CD14-positive monocyte (primary cell): ENCODE results near the gene DMRTC2. TPM values are rescaled to one million over a fixed set of nuclear protein-coding genes. Genes with fewer than 3 reads are reported as not detected.

Experiments
- DNase-seq, 3 donors: peaks; one replicate each; pipeline ENCODE4 v3.0.0-alpha.2; 2011 to 2022
- H2AFZ ChIP-seq: 2 replicates; pipeline ENCODE4 v1.6.0; 2012; ENCODE audit warnings: mild to moderate bottlenecking, low read depth, low read length, inconsistent platforms; ENCODE audit not compliant: insufficient read depth, poor library complexity, severe bottlenecking
- H3K27ac ChIP-seq, 2 donors: 1 replicate in 1 of 2; 2 replicates in 1 of 2; pipeline ENCODE4 v1.5.1; 2012 to 2013; ENCODE audit warnings: low read length in 2 of 2, control low read depth in 1 of 2, inconsistent platforms in 1 of 2, low read depth in 1 of 2, mild to moderate bottlenecking in 1 of 2
- H3K27me3 ChIP-seq, 2 donors: one replicate each; pipeline versions ENCODE4 v1.6.0 to v1.6.1; 2011 to 2013; ENCODE audit warnings: low read length in 2 of 2; ENCODE audit not compliant: control insufficient read depth in 2 of 2, insufficient read depth in 2 of 2
- H3K36me3 ChIP-seq, 2 donors: replicated peaks in 1 of 2; 1 replicate in 1 of 2; 2 replicates in 1 of 2; pipeline versions ENCODE4 v1.5.1 to v1.6.1; 2012 to 2013; ENCODE audit warnings: low read length in 2 of 2, control low read depth in 1 of 2, inconsistent platforms in 1 of 2, mild to moderate bottlenecking in 1 of 2; ENCODE audit not compliant: insufficient read depth in 2 of 2, control insufficient read depth in 1 of 2
- H3K4me1 ChIP-seq, 2 donors: 1 replicate in 1 of 2; 2 replicates in 1 of 2; pipeline versions ENCODE4 v1.5.1 to v1.6.1; 2012 to 2013; ENCODE audit warnings: low read length in 2 of 2, control low read depth in 1 of 2, inconsistent platforms in 1 of 2, mild to moderate bottlenecking in 1 of 2, moderate library complexity in 1 of 2; ENCODE audit not compliant: insufficient read depth in 2 of 2, control insufficient read depth in 1 of 2
- H3K4me2 ChIP-seq: replicated peaks from 2 replicates; pipeline ENCODE3; 2012; ENCODE audit warnings: low read length, moderate library complexity, mild to moderate bottlenecking; ENCODE audit not compliant: poor library complexity, severe bottlenecking; ENCODE audit errors: extremely low read depth
- H3K4me3 ChIP-seq, 3 experiments: fragments of 200-600 bp in 1 of 3; sonication (generic) in 1 of 3; replicated peaks in 1 of 3; 1 replicate in 2 of 3; 2 replicates in 1 of 3; pipeline ENCODE4 v1.5.1; 2011 to 2013; ENCODE audit warnings: low read length in 3 of 3, mild to moderate bottlenecking in 3 of 3, control low read depth in 2 of 3, low read depth in 2 of 3, inconsistent platforms in 1 of 3, moderate library complexity in 1 of 3
- H3K79me2 ChIP-seq: 2 replicates; pipeline ENCODE4 v1.6.0; 2012; ENCODE audit warnings: mild to moderate bottlenecking, control low read depth, inconsistent platforms, low read length, moderate library complexity; ENCODE audit not compliant: insufficient read depth
- H3K9ac ChIP-seq: 2 replicates; pipeline ENCODE4 v1.6.0; 2017; ENCODE audit warnings: low read length, mild to moderate bottlenecking; ENCODE audit not compliant: insufficient read depth, poor library complexity, severe bottlenecking
- H3K9me3 ChIP-seq, 2 donors: replicated peaks in 1 of 2; 1 replicate in 1 of 2; 2 replicates in 1 of 2; pipeline versions ENCODE4 v1.5.1 to v1.6.1; 2012 to 2013; ENCODE audit warnings: low read length in 2 of 2, control low read depth in 1 of 2; ENCODE audit not compliant: control insufficient read depth in 1 of 2, insufficient read depth in 1 of 2
- H4K20me1 ChIP-seq: 2 replicates; pipeline ENCODE4 v1.6.0; 2012; ENCODE audit warnings: mild to moderate bottlenecking, low read length, control low read depth, moderate library complexity; ENCODE audit not compliant: insufficient read depth
- H3K27ac Mint-ChIP-seq, 7 donors: one replicate each; pipeline ENCODE4 v1.8.0; 2020; ENCODE audit warnings: mild to moderate bottlenecking in 7 of 7, mixed read lengths in 7 of 7, moderate library complexity in 6 of 7, inconsistent platforms in 2 of 7
- H3K27me3 Mint-ChIP-seq, 3 donors: one replicate each; pipeline ENCODE4 v1.8.0; 2021 to 2022; ENCODE audit warnings: low read depth in 3 of 3, mild to moderate bottlenecking in 3 of 3, mixed read lengths in 3 of 3, moderate library complexity in 3 of 3, inconsistent platforms in 1 of 3
- H3K36me3 Mint-ChIP-seq, 2 donors: one replicate each; pipeline ENCODE4 v1.8.0; 2020; ENCODE audit warnings: mixed read lengths in 2 of 2, inconsistent platforms in 1 of 2, mild to moderate bottlenecking in 1 of 2
- H3K4me1 Mint-ChIP-seq: one replicate; pipeline ENCODE4 v1.8.0; 2020; ENCODE audit warnings: mild to moderate bottlenecking, mixed read lengths
- H3K4me3 Mint-ChIP-seq, 2 donors: one replicate each; pipeline ENCODE4 v1.8.0; 2020; ENCODE audit warnings: mild to moderate bottlenecking in 2 of 2, mixed read lengths in 2 of 2, moderate library complexity in 1 of 2
- H3K9me3 Mint-ChIP-seq, 7 donors: one replicate each; pipeline ENCODE4 v1.8.0; 2020 to 2022; ENCODE audit warnings: mixed read lengths in 7 of 7, mild to moderate bottlenecking in 6 of 7, moderate library complexity in 6 of 7, inconsistent platforms in 2 of 7
- WGBS: methylation state at CpG from one replicate; pipeline ENCODE4 v1.1.5; 2013; ENCODE audit warnings: missing lambda C conversion rate; ENCODE audit not compliant: insufficient coverage; 5-methylcytosine and 5-hydroxymethylcytosine counted together
- intact Hi-C, 2 donors: fragments of 100-400 bp; cut with micrococcal nuclease; formaldehyde crosslinking; loops; one replicate each; pipeline versions ENCODE4 v1.15.0 to v1.15.1; 2023
- polyA plus RNA-seq, 3 donors: library from polyadenylated mRNA; depleted of rRNA in 1 of 3; unstranded in 2 of 3; stranded (reverse) in 1 of 3; fragments of 300-500 nt in 2 of 3; fragments of >200 nt in 1 of 3; fragmentation: Illumina TruSeq in 2 of 3; gene quantifications; 1 replicate in 2 of 3; 2 replicates in 1 of 3; pipeline ENCODE4 v1.2.3, GENCODE V29; 2012 to 2021
- TF ChIP-seq, protein P1 (sequence below): fragments of 200-600 bp; IDR thresholded peaks from one replicate; pipeline ENCODE4 v1.8.0; 2022; ENCODE audit warnings: antibody characterized with exemption, mild to moderate bottlenecking

DMRTC2 gene
- polyA plus RNA-seq, 3 donors: not detected

DNA sequence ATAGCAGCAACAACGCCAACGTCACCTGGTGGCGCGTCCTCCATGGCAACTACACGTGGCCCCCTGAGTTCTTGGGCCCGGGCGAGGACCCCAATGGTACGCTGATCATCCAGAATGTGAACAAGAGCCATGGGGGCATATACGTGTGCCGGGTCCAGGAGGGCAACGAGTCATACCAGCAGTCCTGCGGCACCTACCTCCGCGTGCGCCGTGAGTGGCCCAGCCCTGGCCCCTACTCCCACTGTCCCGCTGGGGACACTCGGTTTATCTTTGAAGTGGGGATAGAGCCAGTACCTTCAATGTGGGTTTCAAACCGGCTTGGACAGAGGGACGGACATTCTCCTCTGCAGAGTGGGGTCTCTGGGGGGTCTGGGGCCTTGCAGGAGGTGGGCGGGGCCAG is 34.2 kb downstream of the DMRTC2 start:
- peaks cover 0 to 4% (median 0%) of the 10 kb centered on the region in 7 donors for H3K9me3 Mint-ChIP-seq
- H3K4me1 ChIP-seq: peaks cover 58 to 72% of the 10 kb centered on the region in 2 donors
- no peaks in the 10 kb centered on the region for H3K36me3 Mint-ChIP-seq
- peaks cover 59% of the 10 kb centered on the region for H3K4me1 Mint-ChIP-seq
- H4K20me1 ChIP-seq: no peaks in the 10 kb centered on the region
- H3K27me3 Mint-ChIP-seq: peaks cover 0 to 1% (median 0%) of the 10 kb centered on the region in 3 donors
- no peak overlapping the region for H2AFZ ChIP-seq
- intact Hi-C loops: no loop called here
- H3K4me3 Mint-ChIP-seq: no peak overlapping the region
- 97% methylated on average over 18 of the region's 21 CpGs for WGBS
- H3K27me3 ChIP-seq: no peaks in the 10 kb centered on the region
- TF ChIP-seq, protein P1, sequence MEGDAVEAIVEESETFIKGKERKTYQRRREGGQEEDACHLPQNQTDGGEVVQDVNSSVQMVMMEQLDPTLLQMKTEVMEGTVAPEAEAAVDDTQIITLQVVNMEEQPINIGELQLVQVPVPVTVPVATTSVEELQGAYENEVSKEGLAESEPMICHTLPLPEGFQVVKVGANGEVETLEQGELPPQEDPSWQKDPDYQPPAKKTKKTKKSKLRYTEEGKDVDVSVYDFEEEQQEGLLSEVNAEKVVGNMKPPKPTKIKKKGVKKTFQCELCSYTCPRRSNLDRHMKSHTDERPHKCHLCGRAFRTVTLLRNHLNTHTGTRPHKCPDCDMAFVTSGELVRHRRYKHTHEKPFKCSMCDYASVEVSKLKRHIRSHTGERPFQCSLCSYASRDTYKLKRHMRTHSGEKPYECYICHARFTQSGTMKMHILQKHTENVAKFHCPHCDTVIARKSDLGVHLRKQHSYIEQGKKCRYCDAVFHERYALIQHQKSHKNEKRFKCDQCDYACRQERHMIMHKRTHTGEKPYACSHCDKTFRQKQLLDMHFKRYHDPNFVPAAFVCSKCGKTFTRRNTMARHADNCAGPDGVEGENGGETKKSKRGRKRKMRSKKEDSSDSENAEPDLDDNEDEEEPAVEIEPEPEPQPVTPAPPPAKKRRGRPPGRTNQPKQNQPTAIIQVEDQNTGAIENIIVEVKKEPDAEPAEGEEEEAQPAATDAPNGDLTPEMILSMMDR: no peak
- no peak overlapping the region for H3K27ac ChIP-seq
- H3K27ac Mint-ChIP-seq: no peak overlapping the region
- H3K9ac ChIP-seq: no peak overlapping the region
- no peak for DNase-seq
- H3K36me3 ChIP-seq: no peaks in the 10 kb centered on the region
- H3K4me3 ChIP-seq: no peak overlapping the region
- H3K79me2 ChIP-seq: peaks cover 11% of the 10 kb centered on the region
- H3K9me3 ChIP-seq: no peaks in the 10 kb centered on the region
- no peak overlapping the region for H3K4me2 ChIP-seq

DNA sequence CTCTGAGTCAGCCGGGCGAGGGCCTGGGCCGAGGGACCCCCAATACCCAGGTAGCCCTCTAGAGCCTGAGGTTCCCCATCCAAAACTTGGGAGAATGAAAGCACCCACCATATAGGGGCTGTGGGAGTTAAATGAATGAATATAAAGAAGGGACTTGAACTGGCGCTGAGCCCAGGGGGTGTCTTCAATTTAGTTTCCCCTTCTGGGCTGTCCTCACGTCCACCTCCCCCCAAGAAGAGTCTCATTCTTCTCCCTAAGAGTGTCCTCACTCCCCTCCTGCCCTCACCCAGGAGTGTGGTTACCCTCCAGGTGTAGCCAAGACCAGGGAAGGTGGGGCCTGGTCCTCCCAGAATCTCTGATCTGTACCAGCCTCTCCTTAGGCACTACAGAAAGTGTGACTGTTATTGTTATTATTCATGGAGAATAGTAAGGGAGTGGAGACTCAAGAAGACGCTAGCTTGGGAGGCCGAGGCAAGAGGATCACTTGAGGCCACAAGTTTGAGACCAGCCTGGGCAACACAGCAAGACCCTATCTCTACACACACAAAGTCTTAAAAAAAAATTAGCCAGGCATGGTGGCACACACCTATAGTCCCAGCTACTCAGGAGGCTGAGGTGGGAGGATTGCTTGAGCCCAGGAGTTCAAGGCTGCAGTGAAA is 35.0 kb downstream of the DMRTC2 start:
- WGBS: 17% methylated on average over 1 of the region's 7 CpGs
- Histone ChIP-seq H4K20me1 (peaks cover 7% of the 10 kb centered on the region), H3K9ac (no peak overlapping the region)

More for the DNA sequence above, 35.0 kb downstream of the DMRTC2 start:
- Mint-ChIP-seq H3K27ac (peak overlapping the region in 2 of 7 donors; percentile 6 to 37), H3K27me3 (peaks cover 0 to 1% (median 0%) of the 10 kb centered on the region in 3 donors), H3K9me3 (peaks cover 0 to 4% (median 0%) of the 10 kb centered on the region in 7 donors), H3K36me3 (peaks cover 0 to 1% of the 10 kb centered on the region in 2 donors), H3K4me1 (peaks cover 60% of the 10 kb centered on the region), H3K4me3 (no peak overlapping the region)
- H3K79me2 ChIP-seq: peaks cover 18% of the 10 kb centered on the region
- no peak for DNase-seq
- no peaks in the 10 kb centered on the region for H3K9me3 ChIP-seq
- no peak overlapping the region for H3K4me3 ChIP-seq
- H3K4me1 ChIP-seq: peaks cover 58 to 74% of the 10 kb centered on the region in 2 donors
- H3K36me3 ChIP-seq: no peaks in the 10 kb centered on the region
- no peak overlapping the region for H3K4me2 ChIP-seq
- intact Hi-C loops: loop anchor here in 1 of 2 donors (5.0 kb wide), 2 partner anchors 53 to 78 kb away; partner anchors contain the start of gene RABAC1
- no peak overlapping the region for H3K27ac ChIP-seq
- H2AFZ ChIP-seq: no peak overlapping the region
- H3K27me3 ChIP-seq: no peaks in the 10 kb centered on the region
- TF ChIP-seq, protein P1: no peak
